Activated CD8-positive, alpha-beta memory T cell treated with anti-CD3 and anti-CD28 coated beads, Interleukin-2, amount 10 ng/mL, durations not matched to agents 7 days and 5 days (primary cell): Measurements from ENCODE around the gene ATP5PO. TPM values are rescaled to one million over a fixed set of nuclear protein-coding genes. Genes with fewer than 3 reads are reported as not detected.

Source experiments
- ATAC-seq: fragments of 150-1000 bp; cut with Tn5 transposase; one replicate; pipeline ENCODE4 v1.10.0; 2021; ENCODE audit warnings: moderate library complexity
- CTCF ChIA-PET: fragments of 350-600 bp; sonication (Branson Sonifier 250); formaldehyde crosslinking; loops from one replicate; lab custom pipeline; 2021; ENCODE audit warnings: antibody characterized with exemption; lab: Charles Lee
- DNase-seq: peaks from one replicate; pipeline ENCODE4 v3.0.0-alpha.2; 2020
- H3K27ac Mint-ChIP-seq: one replicate; pipeline ENCODE4 v1.8.0; 2021; ENCODE audit warnings: mild to moderate bottlenecking, mixed read lengths
- H3K27me3 Mint-ChIP-seq: one replicate; pipeline ENCODE4 v1.8.0; 2021; ENCODE audit warnings: mixed read lengths
- H3K36me3 Mint-ChIP-seq: one replicate; pipeline ENCODE4 v1.8.0; 2021; ENCODE audit warnings: mild to moderate bottlenecking, mixed read lengths
- H3K4me1 Mint-ChIP-seq: one replicate; pipeline ENCODE4 v1.8.0; 2021; ENCODE audit warnings: mixed read lengths
- H3K4me3 Mint-ChIP-seq: one replicate; pipeline ENCODE4 v1.8.0; 2021; ENCODE audit warnings: mild to moderate bottlenecking, moderate library complexity, mixed read lengths
- H3K9me3 Mint-ChIP-seq: one replicate; pipeline ENCODE4 v1.8.0; 2022; ENCODE audit warnings: low read depth, mixed read lengths
- total RNA-seq, 2 experiments: library from RNA; stranded (reverse); gene quantifications; one replicate each; pipeline ENCODE4 v1.2.3, GENCODE V29; 2021

ATP5PO gene
- 100 to 1,000 TPM; 186 to 205 TPM for total RNA-seq

- Mint-ChIP-seq H3K27ac (peak within 1 kb of the TSS; percentile 97), H3K27me3 (no peaks in the 10 kb centered on the region), H3K4me3 (peak within 1 kb of the TSS; percentile 98), H3K9me3 (no peaks in the 10 kb centered on the region), H3K4me1 (peaks cover 31% of the 10 kb centered on the region), H3K36me3 (peaks cover 26% of the 10 kb centered on the region)
- CTCF ChIA-PET = interaction anchor here (1.3 to 2.5 kb wide), 4 partner anchors 9 to 432 kb away, joined by 3 to 16 read pairs (median 7); no protein-coding TSS in a partner anchor
- ATAC-seq (peak; percentile 100), DNase-seq (peak; percentile 99)
Observed at GRCh38 chr21:33915368-33916199, at the start of gene ATP5PO. TSS of gene ATP5PO (minus strand) at chr21:33915804. CDS start at chr21:33915763, 41 bp downstream.

DNA sequence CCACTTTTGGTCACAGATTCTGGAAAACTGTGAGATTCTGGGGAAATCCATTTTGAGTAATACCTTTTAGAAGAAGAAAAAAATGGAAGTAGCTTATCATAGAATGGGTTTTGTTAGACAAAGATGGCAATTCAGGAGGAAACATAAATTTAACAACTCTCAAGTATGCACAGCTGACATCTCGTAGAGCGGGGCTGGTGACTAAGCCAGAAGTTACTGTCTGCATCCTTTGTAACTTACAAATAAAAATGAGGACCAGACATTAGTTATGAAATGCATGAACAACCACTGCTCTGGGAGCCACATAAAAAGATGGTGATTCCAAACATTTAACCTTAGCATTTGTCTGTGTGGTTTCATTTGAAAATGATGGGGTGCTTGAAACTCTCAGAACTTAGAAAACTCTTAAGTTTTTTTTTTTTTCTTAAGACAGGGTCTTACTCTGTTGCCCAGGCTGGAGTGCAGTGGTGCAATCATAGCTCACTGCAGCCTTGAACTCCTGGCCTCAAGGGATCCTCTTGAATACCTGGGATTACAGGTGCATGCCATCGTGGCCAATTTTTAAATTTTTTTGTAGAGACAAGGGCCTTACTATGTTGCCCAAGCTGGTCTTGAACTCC, 49.2 kb upstream of the ATP5PO start:
- Mint-ChIP-seq H3K27me3 (no peaks in the 10 kb centered on the region), H3K27ac (no peak overlapping the region), H3K9me3 (peaks cover 3% of the 10 kb centered on the region), H3K4me1 (peaks cover 16% of the 10 kb centered on the region), H3K36me3 (peaks cover 67% of the 10 kb centered on the region), H3K4me3 (no peak overlapping the region)
- CTCF ChIA-PET = no interaction called here
- ATAC-seq (no peak), DNase-seq (no peak)

DNA sequence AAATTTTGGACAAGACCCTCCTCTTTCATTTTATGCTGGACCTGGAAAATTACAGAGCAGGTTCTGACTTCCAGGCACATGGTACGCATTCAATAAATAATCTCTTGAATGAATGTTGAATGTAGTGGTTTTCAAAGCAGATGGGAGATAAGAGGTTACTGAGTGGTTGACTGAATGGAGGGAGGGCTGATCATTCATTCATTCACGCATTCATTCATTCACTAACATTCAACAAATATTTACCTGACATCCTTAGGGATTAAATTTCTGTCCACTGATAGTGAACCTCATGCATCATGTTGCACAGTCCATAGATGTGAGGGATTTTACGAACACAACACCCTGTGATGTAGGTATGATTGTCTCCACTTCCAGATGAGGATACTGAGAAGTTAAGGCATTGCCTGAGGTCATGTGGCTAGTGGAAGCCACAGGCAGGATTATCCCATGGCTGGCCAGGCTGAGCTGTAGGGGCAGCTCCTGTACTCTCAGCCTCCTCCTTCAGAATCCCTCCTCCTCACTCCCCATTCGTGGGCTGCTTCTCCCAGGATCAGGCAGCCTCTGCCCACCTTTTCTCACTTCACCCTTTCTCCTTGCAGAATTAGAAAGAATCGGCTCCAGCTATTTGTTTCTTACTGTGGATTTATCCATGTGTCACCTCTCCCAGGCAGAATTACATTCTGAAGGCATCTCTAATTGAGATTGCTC, 48.4 kb upstream of the ATP5PO start:
- Mint-ChIP-seq H3K36me3 (peaks cover 66% of the 10 kb centered on the region), H3K4me3 (no peak overlapping the region), H3K27ac (no peak overlapping the region), H3K27me3 (no peaks in the 10 kb centered on the region), H3K4me1 (peaks cover 15% of the 10 kb centered on the region), H3K9me3 (peaks cover 8% of the 10 kb centered on the region)
- ATAC-seq (no peak), DNase-seq (no peak)
- CTCF ChIA-PET = interaction anchor here (0.6 kb wide), 1 partner anchor 25 kb away, joined by 3 read pairs; no protein-coding TSS in a partner anchor

DNA sequence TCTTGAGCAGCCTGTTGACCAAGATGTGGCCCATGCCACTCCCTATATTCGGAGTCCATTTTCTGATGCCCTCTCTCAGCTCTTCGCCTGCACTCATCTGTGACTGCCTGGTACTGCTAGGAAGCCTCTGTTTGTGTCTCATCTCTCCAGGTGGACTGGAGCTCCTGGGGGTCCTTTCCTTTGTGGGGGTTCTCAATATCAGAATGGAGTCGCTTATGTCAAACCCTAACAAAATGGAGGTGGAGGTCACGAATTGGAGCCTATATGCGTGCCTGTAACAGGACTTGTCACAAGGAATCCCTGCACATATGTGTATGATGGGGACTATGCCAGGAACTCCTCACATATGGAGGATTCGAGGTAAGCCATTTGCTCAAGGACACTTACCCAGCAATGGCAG, 46.7 kb upstream of the ATP5PO start:
- Mint-ChIP-seq H3K4me3 (no peak overlapping the region), H3K9me3 (peaks cover 13% of the 10 kb centered on the region), H3K27me3 (no peaks in the 10 kb centered on the region), H3K27ac (no peak overlapping the region), H3K4me1 (peaks cover 7% of the 10 kb centered on the region), H3K36me3 (peaks cover 71% of the 10 kb centered on the region)
- ATAC-seq (no peak), DNase-seq (no peak)
- CTCF ChIA-PET = interaction anchor here (1.2 to 4.4 kb wide), 2 partner anchors 10 kb away, joined by 5 to 12 read pairs; no protein-coding TSS in a partner anchor

- no peak for ATAC-seq
- H3K9me3 Mint-ChIP-seq = peaks cover 13% of the 10 kb centered on the region
- no peak overlapping the region for H3K4me3 Mint-ChIP-seq
- no peak overlapping the region for H3K27ac Mint-ChIP-seq
- H3K4me1 Mint-ChIP-seq = peaks cover 10% of the 10 kb centered on the region
- DNase-seq = no peak
- H3K27me3 Mint-ChIP-seq = no peaks in the 10 kb centered on the region
- H3K36me3 Mint-ChIP-seq = peaks cover 76% of the 10 kb centered on the region
- CTCF ChIA-PET = interaction anchor here (1.2 to 4.4 kb wide), 3 partner anchors 9 to 41 kb away, joined by 3 to 12 read pairs (median 5); no protein-coding TSS in a partner anchor
Observed at GRCh38 chr21:33961061-33961460, 45.5 kb upstream of the ATP5PO start.

DNA sequence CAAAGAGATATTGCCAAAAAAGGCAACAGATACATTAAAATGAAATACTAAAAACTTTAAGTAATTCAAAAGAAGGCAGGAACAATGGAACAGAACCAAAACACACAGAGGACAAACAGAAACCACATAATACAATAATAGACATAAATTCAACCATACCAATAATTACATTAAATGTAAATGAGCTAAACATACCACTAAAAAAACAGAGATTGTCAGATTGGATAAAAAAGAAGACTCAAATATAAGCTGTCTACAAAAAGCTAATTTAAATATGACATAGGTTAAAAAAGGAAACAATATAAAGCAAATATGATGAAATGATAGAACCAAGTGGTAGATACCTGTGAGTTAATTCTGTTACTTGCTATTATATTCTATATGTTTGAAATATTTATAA, 44.1 kb upstream of the ATP5PO start:
- ATAC-seq = no peak
- Mint-ChIP-seq H3K4me3 (no peak overlapping the region), H3K27ac (no peak overlapping the region), H3K36me3 (peaks cover 81% of the 10 kb centered on the region), H3K27me3 (no peaks in the 10 kb centered on the region), H3K4me1 (peaks cover 20% of the 10 kb centered on the region), H3K9me3 (peaks cover 13% of the 10 kb centered on the region)
- DNase-seq = no peak
- CTCF ChIA-PET = interaction anchor here (1.0 to 4.4 kb wide), 7 partner anchors 10 to 42 kb away, joined by 3 to 12 read pairs (median 5); no protein-coding TSS in a partner anchor

DNA sequence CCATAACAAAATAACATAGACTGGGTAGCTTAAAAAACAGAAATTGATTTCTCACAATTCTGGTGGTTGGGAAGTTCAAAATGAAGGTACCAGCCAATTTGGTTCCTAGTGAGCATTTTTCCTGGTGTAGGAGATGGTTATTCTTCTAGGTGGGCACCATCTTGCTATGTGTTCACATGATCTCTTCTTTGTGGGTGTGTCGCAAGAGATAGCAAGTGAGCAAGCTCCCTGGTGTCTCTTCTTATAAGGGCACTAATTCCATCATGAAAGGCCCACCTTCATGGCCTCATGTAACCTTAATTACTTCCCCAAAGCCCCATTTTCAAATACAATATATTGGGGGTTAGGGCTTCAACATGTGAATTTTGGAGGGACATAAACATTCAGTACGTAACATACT, 38.8 kb upstream of the ATP5PO start:
- peaks cover 53% of the 10 kb centered on the region for H3K4me1 Mint-ChIP-seq
- no peak overlapping the region for H3K27ac Mint-ChIP-seq
- H3K9me3 Mint-ChIP-seq = peaks cover 7% of the 10 kb centered on the region
- ATAC-seq (no peak), DNase-seq (no peak)
- peaks cover 71% of the 10 kb centered on the region for H3K36me3 Mint-ChIP-seq
- H3K4me3 Mint-ChIP-seq = no peak overlapping the region
- H3K27me3 Mint-ChIP-seq = no peaks in the 10 kb centered on the region
- CTCF ChIA-PET = interaction anchor here (0.9 to 9.8 kb wide), 2 partner anchors 19 to 30 kb away, joined by 3 to 122 read pairs; no protein-coding TSS in a partner anchor

DNA sequence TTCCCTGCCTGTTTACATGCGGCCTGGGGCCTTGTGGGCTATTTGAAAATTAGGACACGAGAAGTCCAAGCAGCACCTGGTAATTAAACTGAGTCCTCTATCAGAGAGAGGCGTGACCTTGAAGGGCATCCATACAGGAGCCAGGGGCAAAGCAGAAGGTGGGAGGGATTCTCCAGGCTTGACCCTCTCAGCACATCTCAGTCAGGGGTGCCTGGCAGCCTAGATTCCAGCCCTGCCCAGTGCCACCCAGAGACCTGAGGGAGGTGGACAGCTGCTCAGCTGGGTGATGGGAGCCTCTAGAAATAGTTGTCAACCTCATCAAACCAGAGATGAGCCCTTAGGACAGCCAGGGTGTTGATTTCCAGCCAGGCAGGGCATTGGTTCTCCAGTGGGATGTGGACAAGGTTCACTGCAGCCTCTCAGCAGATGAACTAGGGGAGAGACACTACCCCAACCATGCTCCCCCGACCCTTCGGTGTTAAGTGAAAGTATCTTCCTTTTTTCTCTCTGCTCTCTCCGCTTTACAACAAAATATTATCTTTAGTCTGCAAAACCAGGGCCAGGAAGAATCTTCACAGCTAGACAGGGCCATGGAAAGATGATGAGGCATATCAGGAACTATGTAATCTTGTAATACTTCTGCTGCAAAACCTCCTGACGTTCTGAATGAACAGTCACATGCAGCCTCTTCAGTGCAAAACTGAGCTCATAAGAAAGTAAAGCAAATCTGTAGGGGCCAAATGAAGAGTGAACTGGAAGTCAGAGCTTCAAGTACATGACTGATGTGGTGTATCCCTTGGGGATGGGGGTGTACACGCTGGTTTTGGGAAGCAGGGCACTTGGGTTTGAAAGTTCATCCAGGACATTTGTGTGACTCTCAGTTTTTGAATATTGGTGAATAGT, 35.9 kb upstream of the ATP5PO start:
- H3K36me3 Mint-ChIP-seq = peaks cover 60% of the 10 kb centered on the region
- peak overlapping the region; percentile 85 for H3K27ac Mint-ChIP-seq
- no peak for ATAC-seq
- no peaks in the 10 kb centered on the region for H3K27me3 Mint-ChIP-seq
- H3K4me3 Mint-ChIP-seq = peak overlapping the region; percentile 39
- no peak for DNase-seq
- CTCF ChIA-PET = interaction anchor here (0.9 to 9.8 kb wide), 8 partner anchors 10 to 396 kb away, joined by 3 to 122 read pairs (median 5); no protein-coding TSS in a partner anchor
- no peaks in the 10 kb centered on the region for H3K9me3 Mint-ChIP-seq
- peaks cover 77% of the 10 kb centered on the region for H3K4me1 Mint-ChIP-seq

DNA sequence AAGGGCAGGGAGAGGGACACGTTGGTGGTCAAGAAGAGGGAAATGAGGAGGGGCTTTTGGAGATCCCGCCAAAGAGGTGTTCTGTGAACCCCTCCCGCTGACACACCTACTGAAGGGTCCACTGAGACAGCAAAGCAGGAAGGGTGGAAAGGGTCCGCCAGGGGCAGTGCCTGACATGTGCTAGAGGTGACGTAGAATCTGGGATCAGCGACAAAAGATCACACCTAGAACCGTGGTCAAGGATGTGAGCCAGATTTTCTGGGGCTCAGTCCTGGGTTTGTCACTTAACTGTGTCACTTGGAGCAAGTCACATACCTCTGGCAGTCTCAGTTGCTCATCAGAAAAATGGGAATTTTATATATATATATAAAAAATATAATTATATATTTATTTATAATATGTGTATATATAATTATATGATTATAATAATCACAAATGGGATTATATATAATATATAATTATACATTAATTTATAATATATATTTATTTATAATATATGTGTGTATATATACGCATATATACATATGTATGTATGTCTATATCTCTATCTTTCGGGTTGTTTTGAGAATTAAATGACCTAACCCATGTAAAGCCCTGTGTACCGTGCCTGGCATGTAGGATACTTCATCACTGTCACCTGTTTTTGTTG, 35.0 kb upstream of the ATP5PO start:
- CTCF ChIA-PET = interaction anchor here (1.1 to 9.8 kb wide), 9 partner anchors 15 to 126 kb away, joined by 3 to 122 read pairs (median 6); no protein-coding TSS in a partner anchor
- Mint-ChIP-seq H3K9me3 (no peaks in the 10 kb centered on the region), H3K4me3 (peak overlapping the region; percentile 67), H3K36me3 (peaks cover 62% of the 10 kb centered on the region), H3K27ac (peak overlapping the region; percentile 98), H3K27me3 (no peaks in the 10 kb centered on the region), H3K4me1 (peaks cover 79% of the 10 kb centered on the region)
- DNase-seq (peak; percentile 58), ATAC-seq (no peak)

DNA sequence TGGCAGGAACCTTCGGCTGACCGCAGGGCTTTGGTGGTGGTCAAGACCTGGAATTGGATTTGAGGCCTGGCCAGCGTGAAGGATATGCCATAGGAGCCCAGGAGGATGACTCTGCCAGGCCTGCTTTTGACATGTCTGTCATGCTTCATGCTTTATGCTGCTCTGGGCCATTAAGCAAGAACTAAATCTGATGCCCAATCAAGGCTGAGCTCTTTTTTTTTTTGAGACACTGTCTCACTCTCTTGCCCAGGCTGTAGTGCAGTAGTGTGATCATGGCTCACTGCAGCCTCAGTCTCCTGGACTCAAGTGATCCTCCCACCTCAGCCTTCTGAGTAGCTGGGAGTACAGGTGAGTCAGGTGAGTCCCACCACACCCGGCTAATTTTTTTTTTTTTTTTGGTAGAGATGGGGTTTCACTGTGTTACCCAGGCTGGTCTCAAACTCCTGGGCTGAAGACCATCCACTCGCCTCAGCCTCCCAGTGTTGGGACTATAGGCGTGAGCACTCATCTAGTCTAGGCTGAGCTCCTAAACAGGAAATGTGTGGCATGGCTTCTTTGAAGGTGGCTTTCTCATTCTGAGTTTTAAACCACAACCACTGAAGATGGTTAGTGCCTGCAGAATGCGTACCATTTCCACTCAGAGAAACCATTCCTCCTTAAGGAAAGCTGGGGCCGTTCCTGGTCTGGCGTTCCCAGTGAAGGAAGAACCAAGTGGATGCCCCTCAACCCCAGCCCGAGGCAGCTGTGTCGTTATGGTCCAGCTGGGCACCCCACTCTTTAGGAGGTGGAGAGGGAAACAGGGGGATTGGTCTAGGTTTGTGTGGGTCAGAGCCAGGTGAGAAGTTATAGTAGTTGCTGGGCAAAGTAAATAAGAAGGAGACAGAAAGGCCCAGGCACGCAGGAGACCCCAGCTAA, 34.2 kb upstream of the ATP5PO start:
- CTCF ChIA-PET = interaction anchor here (1.1 to 9.8 kb wide), 11 partner anchors 10 to 398 kb away, joined by 3 to 122 read pairs (median 6); no protein-coding TSS in a partner anchor
- peak; percentile 86 for DNase-seq
- Mint-ChIP-seq H3K27ac (peak overlapping the region; percentile 98), H3K9me3 (peaks cover 3% of the 10 kb centered on the region), H3K27me3 (no peaks in the 10 kb centered on the region), H3K4me1 (peaks cover 80% of the 10 kb centered on the region), H3K36me3 (peaks cover 63% of the 10 kb centered on the region), H3K4me3 (peak overlapping the region; percentile 67)
- ATAC-seq = peak; percentile 52

- Mint-ChIP-seq H3K4me1 (peaks cover 81% of the 10 kb centered on the region), H3K27ac (peak overlapping the region; percentile 98), H3K27me3 (no peaks in the 10 kb centered on the region), H3K4me3 (peak overlapping the region; percentile 67), H3K9me3 (peaks cover 7% of the 10 kb centered on the region), H3K36me3 (peaks cover 65% of the 10 kb centered on the region)
- CTCF ChIA-PET = interaction anchor here (0.6 to 9.8 kb wide), 11 partner anchors 11 to 399 kb away, joined by 3 to 122 read pairs (median 6); no protein-coding TSS in a partner anchor
- peak; percentile 1 for ATAC-seq
- no peak for DNase-seq
Observed at GRCh38 chr21:33948951-33949444, 33.4 kb upstream of the ATP5PO start.
